ENCODE results near the gene DAPK1.

Gene DAPK1

GRCh38 chr9:87481890-87482855, 15.5 kb upstream of the DAPK1 start:
- no peak for ATAC-seq
- TF ChIP-seq ZNF8 (CRISPR knock-in tag; IDR thresholded peaks at IDR 0.05) = no peak
- TF ChIP-seq CREB5 (CRISPR knock-in tag; IDR thresholded peaks at IDR 0.05; ENCODE audit: low read depth) = no peak
- TF ChIP-seq ZC3H10 (CRISPR knock-in tag; IDR thresholded peaks at IDR 0.05) = no peak
- TF ChIP-seq, protein P1, sequence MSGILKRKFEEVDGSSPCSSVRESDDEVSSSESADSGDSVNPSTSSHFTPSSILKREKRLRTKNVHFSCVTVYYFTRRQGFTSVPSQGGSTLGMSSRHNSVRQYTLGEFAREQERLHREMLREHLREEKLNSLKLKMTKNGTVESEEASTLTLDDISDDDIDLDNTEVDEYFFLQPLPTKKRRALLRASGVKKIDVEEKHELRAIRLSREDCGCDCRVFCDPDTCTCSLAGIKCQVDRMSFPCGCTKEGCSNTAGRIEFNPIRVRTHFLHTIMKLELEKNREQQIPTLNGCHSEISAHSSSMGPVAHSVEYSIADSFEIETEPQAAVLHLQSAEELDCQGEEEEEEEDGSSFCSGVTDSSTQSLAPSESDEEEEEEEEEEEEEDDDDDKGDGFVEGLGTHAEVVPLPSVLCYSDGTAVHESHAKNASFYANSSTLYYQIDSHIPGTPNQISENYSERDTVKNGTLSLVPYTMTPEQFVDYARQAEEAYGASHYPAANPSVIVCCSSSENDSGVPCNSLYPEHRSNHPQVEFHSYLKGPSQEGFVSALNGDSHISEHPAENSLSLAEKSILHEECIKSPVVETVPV (CRISPR knock-in tag; IDR thresholded peaks at IDR 0.05) = no peak

DNA sequence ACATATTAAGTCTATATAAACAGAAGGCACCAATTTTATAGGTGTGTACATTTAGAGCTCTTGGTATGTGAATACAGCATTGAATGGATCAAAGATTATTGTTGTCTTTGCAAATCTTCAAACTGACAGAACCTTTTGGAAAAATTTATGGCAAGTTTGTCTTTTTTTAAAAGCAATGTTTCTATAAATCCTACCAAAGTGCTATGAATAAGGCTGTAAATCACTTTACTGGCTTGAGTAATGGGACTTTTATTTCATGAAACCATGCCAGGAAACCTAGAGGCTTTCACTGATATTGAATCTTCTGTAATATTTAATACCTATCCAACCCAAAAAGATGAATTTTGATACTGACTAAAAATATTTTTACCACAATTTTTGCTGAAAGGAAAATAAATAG, 7.4 kb upstream of the DAPK1 start:
- TF ChIP-seq ISL1 (CRISPR knock-in tag; IDR thresholded peaks at IDR 0.05) (peak; percentile 93), ESRRG (CRISPR knock-in tag; IDR thresholded peaks at IDR 0.05) (no peak)
- no peak for ATAC-seq

DNA sequence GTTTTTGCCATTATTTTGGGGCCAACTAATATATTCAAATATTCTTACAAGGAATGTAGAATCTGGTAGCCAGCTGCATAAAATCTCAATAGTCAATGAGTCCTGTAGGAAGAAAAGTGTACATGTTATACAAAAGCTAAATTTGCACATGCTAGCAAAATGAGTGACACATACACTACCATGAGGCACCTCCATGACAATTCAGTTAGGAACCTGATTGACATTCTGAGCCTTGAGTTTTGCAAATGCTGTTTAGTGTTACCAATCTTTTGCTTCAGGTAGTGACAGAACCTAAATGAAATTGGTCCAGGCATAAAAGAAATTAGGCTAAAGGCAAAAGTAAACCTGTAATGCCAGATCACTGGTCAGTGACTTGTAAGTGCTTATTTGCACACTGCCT, 6.8 kb upstream of the DAPK1 start:
- no peak for ATAC-seq
- TF ChIP-seq PATZ1 (CRISPR knock-in tag; IDR thresholded peaks at IDR 0.05; ENCODE audit: borderline replicate concordance) = no peak
- TF ChIP-seq, protein P1 (CRISPR knock-in tag; IDR thresholded peaks at IDR 0.05) = no peak
- TF ChIP-seq PPARA (CRISPR knock-in tag; IDR thresholded peaks at IDR 0.05; ENCODE audit: borderline replicate concordance) = no peak
- TF ChIP-seq ZFP3 (CRISPR knock-in tag; IDR thresholded peaks at IDR 0.05) = no peak
- TF ChIP-seq ZNF70 (CRISPR knock-in tag; IDR thresholded peaks at IDR 0.05) = no peak
- no peak for TF ChIP-seq SNAI2 (CRISPR knock-in tag; IDR thresholded peaks at IDR 0.05)
- TF ChIP-seq TOX (CRISPR knock-in tag; IDR thresholded peaks at IDR 0.05; ENCODE audit: borderline replicate concordance) = no peak
- TF ChIP-seq ZNF565 (CRISPR knock-in tag; conservative IDR thresholded peaks at IDR 0.05; ENCODE audit: low read depth) = no peak
- TF ChIP-seq ZNF8 (CRISPR knock-in tag; IDR thresholded peaks at IDR 0.05) = no peak
- no peak for TF ChIP-seq ZFP30 (CRISPR knock-in tag; IDR thresholded peaks at IDR 0.05)

DNA sequence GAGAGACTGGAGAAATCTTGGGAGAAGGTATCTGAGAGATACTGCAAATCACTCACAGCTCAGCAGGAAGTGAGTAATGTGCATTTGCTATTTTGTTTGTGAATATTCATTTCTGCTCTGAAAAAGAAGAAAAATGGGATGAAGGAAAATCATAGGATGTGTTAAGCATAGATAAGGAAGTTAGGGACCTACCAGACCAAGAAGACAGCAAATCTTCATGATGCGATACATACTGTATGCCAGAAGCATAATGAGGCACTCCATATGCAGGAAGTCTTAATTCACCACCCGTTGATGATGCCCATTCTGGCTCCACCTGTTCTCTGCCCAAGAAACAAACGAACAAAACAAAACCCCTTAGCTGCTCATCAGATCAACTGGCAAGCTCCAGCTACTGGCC, 6.1 kb upstream of the DAPK1 start:
- ATAC-seq = no peak
- no peak for TF ChIP-seq ZFP30 (CRISPR knock-in tag; IDR thresholded peaks at IDR 0.05)
- TF ChIP-seq ZNF8 (CRISPR knock-in tag; IDR thresholded peaks at IDR 0.05) = no peak
- TF ChIP-seq BACH2 (CRISPR knock-in tag; IDR thresholded peaks at IDR 0.05; ENCODE audit: borderline replicate concordance) = no peak
- TF ChIP-seq, protein P2, sequence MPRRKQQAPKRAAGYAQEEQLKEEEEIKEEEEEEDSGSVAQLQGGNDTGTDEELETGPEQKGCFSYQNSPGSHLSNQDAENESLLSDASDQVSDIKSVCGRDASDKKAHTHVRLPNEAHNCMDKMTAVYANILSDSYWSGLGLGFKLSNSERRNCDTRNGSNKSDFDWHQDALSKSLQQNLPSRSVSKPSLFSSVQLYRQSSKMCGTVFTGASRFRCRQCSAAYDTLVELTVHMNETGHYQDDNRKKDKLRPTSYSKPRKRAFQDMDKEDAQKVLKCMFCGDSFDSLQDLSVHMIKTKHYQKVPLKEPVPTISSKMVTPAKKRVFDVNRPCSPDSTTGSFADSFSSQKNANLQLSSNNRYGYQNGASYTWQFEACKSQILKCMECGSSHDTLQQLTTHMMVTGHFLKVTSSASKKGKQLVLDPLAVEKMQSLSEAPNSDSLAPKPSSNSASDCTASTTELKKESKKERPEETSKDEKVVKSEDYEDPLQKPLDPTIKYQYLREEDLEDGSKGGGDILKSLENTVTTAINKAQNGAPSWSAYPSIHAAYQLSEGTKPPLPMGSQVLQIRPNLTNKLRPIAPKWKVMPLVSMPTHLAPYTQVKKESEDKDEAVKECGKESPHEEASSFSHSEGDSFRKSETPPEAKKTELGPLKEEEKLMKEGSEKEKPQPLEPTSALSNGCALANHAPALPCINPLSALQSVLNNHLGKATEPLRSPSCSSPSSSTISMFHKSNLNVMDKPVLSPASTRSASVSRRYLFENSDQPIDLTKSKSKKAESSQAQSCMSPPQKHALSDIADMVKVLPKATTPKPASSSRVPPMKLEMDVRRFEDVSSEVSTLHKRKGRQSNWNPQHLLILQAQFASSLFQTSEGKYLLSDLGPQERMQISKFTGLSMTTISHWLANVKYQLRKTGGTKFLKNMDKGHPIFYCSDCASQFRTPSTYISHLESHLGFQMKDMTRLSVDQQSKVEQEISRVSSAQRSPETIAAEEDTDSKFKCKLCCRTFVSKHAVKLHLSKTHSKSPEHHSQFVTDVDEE (CRISPR knock-in tag; IDR thresholded peaks at IDR 0.05) = no peak
- no peak for TF ChIP-seq ESRRG (CRISPR knock-in tag; IDR thresholded peaks at IDR 0.05)
- TF ChIP-seq, protein P3, sequence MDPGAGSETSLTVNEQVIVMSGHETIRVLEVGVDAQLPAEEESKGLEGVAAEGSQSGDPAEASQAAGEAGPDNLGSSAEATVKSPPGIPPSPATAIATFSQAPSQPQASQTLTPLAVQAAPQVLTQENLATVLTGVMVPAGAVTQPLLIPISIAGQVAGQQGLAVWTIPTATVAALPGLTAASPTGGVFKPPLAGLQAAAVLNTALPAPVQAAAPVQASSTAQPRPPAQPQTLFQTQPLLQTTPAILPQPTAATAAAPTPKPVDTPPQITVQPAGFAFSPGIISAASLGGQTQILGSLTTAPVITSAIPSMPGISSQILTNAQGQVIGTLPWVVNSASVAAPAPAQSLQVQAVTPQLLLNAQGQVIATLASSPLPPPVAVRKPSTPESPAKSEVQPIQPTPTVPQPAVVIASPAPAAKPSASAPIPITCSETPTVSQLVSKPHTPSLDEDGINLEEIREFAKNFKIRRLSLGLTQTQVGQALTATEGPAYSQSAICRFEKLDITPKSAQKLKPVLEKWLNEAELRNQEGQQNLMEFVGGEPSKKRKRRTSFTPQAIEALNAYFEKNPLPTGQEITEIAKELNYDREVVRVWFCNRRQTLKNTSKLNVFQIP (CRISPR knock-in tag; IDR thresholded peaks at IDR 0.05; ENCODE audit: borderline replicate concordance, low read depth) = no peak
- TF ChIP-seq SNAI2 (CRISPR knock-in tag; IDR thresholded peaks at IDR 0.05) = no peak
- no peak for TF ChIP-seq ZC3H10 (CRISPR knock-in tag; IDR thresholded peaks at IDR 0.05)
- no peak for TF ChIP-seq OSR1 (CRISPR knock-in tag; IDR thresholded peaks at IDR 0.05)
- no peak for TF ChIP-seq GLIS3 (CRISPR knock-in tag; IDR thresholded peaks at IDR 0.05)
- TF ChIP-seq ZNF565 (CRISPR knock-in tag; conservative IDR thresholded peaks at IDR 0.05; ENCODE audit: low read depth) = no peak
- TF ChIP-seq TOX (CRISPR knock-in tag; IDR thresholded peaks at IDR 0.05; ENCODE audit: borderline replicate concordance) = no peak
- no peak for TF ChIP-seq CREB5 (CRISPR knock-in tag; IDR thresholded peaks at IDR 0.05; ENCODE audit: low read depth)

Data from SK-N-SH treated with all-trans-retinoic acid at 6 μM for 48 hours (cell line).